Esophagus muscularis mucosa (tissue), 4 donors: Measurements from ENCODE around the gene ACE. TPM values are rescaled to one million over a fixed set of nuclear protein-coding genes. Genes with fewer than 3 reads are reported as not detected.
"Not testable (repeated sequence)": the region's sequence is repeated elsewhere in the genome, so short reads cannot be mapped to it uniquely, and the experiment has no call there.

Source experiments
- DNase-seq: peaks from one replicate; pipeline ENCODE4 v3.0.0-alpha.2; 2017; ENCODE audit errors: extremely low spot score
- H3K27ac ChIP-seq, 4 donors: fragments of 200-600 bp; sonication (generic); replicated peaks in 1 of 4; 1 replicate in 3 of 4; 2 replicates in 1 of 4; pipeline ENCODE4 v1.5.1; 2016 to 2019; ENCODE audit warnings: mild to moderate bottlenecking in 1 of 4
- H3K27me3 ChIP-seq, 4 donors: fragments of 200-600 bp; sonication (generic); one replicate each; pipeline versions ENCODE4 v1.5.1 to v1.6.0; 2016 to 2019
- H3K36me3 ChIP-seq, 4 donors: fragments of 200-600 bp; sonication (generic); one replicate each; pipeline ENCODE4 v1.5.1; 2016 to 2019
- H3K4me1 ChIP-seq, 4 donors: fragments of 200-600 bp; sonication (generic); one replicate each; pipeline ENCODE4 v1.5.1; 2016 to 2019
- H3K4me3 ChIP-seq, 4 donors: fragments of 200-600 bp; sonication (generic); 1 replicate in 2 of 4; 2 replicates in 2 of 4; pipeline ENCODE4 v1.5.1; 2016 to 2019; ENCODE audit warnings: mild to moderate bottlenecking in 4 of 4, moderate library complexity in 1 of 4
- H3K9me3 ChIP-seq, 4 donors: fragments of 200-600 bp; sonication (generic); 1 replicate in 3 of 4; 2 replicates in 1 of 4; pipeline ENCODE4 v1.5.1; 2016 to 2019
- EP300 ChIP-seq: sonication (generic); formaldehyde crosslinking; IDR thresholded peaks from one replicate; pipeline ENCODE4 v1.6.1; 2017; ENCODE audit warnings: antibody characterized with exemption
- POLR2A ChIP-seq: fragments of 450-650 bp; IDR thresholded peaks from one replicate; pipeline ENCODE4 v1.6.1; 2017; ENCODE audit warnings: antibody characterized with exemption, moderate library complexity, mild to moderate bottlenecking, low read depth
- POLR2AphosphoS5 ChIP-seq, 2 donors: sonication (generic); formaldehyde crosslinking; IDR thresholded peaks; one replicate each; pipeline ENCODE4 v1.6.1; 2017; ENCODE audit warnings: antibody characterized with exemption in 2 of 2
- WGBS: methylation state at CpG from one replicate; pipeline ENCODE4 v1.1.5; 2018; 5-methylcytosine and 5-hydroxymethylcytosine counted together
- intact Hi-C: fragments of 100-400 bp; cut with DNase I; formaldehyde crosslinking; loops from one replicate; pipeline ENCODE4 v1.15.1; 2023
- total RNA-seq, 4 donors: library from RNA; depleted of rRNA; stranded (reverse); fragments of >200 nt; gene quantifications; one replicate each; pipeline versions ENCODE4 v1.1.0 to v1.2.1, GENCODE V29; 2016
- TF ChIP-seq, protein P1 (sequence below), 3 experiments: fragments of 200-600 bp in 2 of 3; fragments of 450-650 bp in 1 of 3; sonication (generic) in 2 of 3; IDR thresholded peaks; one replicate each; pipeline ENCODE4 v1.5.1; 2017 to 2019; ENCODE audit warnings: antibody characterized with exemption in 3 of 3, mild to moderate bottlenecking in 2 of 3, moderate library complexity in 1 of 3

The ACE gene
- total RNA-seq, 4 donors from 2014 or later: 2.5 to 9.6 (median 4.9) TPM

DNA sequence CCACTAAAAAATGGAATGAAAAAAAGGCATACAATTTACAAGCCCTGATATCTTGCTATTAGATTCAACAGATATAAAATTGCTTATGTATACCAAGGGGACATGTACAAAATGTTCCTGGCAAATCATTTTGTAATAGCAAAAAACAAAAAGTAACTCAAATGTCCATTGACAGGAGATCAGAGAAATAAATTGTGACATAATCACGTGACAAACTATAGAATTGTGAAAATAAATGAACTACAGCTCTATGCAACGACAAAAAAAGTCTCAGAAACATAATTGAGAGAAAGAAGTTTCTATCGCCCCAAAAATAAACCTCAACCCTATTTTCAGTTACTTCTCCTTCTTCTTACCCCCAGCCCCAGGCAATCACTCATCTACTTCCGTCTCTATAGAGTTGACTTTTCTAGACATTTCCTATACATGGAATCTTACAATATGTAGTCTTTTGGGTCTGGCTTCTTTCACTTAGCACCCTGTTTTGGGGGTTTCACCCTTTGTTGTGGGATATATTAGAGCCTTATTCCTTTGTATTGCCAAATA lies 12.1 kb upstream of the ACE start:
- WGBS: 73% methylated on average over 4 of the region's 4 CpGs
- Histone ChIP-seq H3K36me3 (no peaks in the 10 kb centered on the region), H3K4me3 (no peak overlapping the region), H3K27me3 (peaks cover 0 to 13% (median 0%) of the 10 kb centered on the region in 4 donors), H3K4me1 (peaks cover 0 to 6% (median 2%) of the 10 kb centered on the region in 4 donors), H3K9me3 (no peaks in the 10 kb centered on the region), H3K27ac (no peak overlapping the region)
- intact Hi-C loops: no loop called here
- DNase-seq: no peak
- TF ChIP-seq POLR2AphosphoS5 (IDR thresholded peaks at IDR 0.05): no peak
- no peak for TF ChIP-seq EP300
- no peak for TF ChIP-seq POLR2A
- TF ChIP-seq, protein P1, sequence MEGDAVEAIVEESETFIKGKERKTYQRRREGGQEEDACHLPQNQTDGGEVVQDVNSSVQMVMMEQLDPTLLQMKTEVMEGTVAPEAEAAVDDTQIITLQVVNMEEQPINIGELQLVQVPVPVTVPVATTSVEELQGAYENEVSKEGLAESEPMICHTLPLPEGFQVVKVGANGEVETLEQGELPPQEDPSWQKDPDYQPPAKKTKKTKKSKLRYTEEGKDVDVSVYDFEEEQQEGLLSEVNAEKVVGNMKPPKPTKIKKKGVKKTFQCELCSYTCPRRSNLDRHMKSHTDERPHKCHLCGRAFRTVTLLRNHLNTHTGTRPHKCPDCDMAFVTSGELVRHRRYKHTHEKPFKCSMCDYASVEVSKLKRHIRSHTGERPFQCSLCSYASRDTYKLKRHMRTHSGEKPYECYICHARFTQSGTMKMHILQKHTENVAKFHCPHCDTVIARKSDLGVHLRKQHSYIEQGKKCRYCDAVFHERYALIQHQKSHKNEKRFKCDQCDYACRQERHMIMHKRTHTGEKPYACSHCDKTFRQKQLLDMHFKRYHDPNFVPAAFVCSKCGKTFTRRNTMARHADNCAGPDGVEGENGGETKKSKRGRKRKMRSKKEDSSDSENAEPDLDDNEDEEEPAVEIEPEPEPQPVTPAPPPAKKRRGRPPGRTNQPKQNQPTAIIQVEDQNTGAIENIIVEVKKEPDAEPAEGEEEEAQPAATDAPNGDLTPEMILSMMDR (IDR thresholded peaks at IDR 0.05): no peak

DNA sequence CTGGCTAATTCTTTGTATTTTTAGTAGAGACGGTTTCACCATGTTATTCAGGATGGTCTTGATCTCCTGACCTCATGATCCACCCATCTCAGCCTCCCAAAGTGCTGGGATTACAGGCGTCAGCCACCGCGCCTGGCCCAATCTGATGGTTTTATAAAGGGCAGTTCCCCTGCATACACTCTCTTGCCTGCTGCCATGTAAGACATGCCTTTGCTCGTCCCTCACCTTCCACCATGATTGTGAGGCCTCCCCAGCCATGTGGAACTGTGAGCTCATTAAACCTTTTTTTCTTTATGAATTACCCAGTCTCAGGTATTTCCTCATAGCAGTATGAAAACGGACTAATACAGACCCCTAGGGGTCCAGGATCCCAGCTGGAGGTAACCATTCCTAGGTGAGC lies 8.8 kb upstream of the ACE start:
- DNase-seq, H3K4me3 ChIP-seq: not testable (repeated sequence)

DNA sequence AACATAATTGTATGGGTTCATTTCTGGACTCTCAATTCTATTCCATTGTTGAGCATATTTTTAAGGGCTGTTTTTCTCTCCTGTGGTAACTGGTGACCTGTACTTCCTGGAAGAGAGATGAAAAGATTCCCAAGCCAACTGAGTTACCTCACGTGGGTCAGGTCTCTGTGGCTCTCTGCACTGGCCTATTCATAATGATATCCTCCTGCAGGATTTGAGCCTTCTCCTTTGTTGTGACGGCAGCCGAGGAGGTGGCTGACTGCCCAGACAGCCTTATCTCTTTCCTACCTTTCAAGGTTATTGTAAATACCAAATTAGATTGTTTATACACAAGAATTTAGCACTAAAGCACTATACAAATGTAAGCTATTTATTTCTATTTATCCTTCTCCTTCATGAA lies 2.7 kb upstream of the ACE start:
- intact Hi-C loops: no loop called here
- no peak for TF ChIP-seq EP300
- TF ChIP-seq POLR2AphosphoS5 (IDR thresholded peaks at IDR 0.05): peak in 1 of 2 donors; percentile 28
- TF ChIP-seq POLR2A: no peak
- TF ChIP-seq, protein P1 (IDR thresholded peaks at IDR 0.05): no peak
- 34% methylated on average over 3 of the region's 3 CpGs for WGBS
- no peaks in the 10 kb centered on the region for H3K9me3 ChIP-seq
- H3K4me1 ChIP-seq: peaks cover 30 to 47% (median 40%) of the 10 kb centered on the region in 4 donors
- peaks cover 0 to 38% (median 17%) of the 10 kb centered on the region in 4 donors for H3K27me3 ChIP-seq
- DNase-seq: no peak
- no peak overlapping the region for H3K4me3 ChIP-seq
- H3K27ac ChIP-seq: peak overlapping the region in 1 of 4 donors; percentile 7
- H3K36me3 ChIP-seq: no peaks in the 10 kb centered on the region

More for the DNA sequence above, 8.8 kb upstream of the ACE start:
- peaks cover 0 to 13% (median 0%) of the 10 kb centered on the region in 4 donors for H3K27me3 ChIP-seq
- H3K4me1 ChIP-seq, H3K27ac ChIP-seq, intact Hi-C loops, H3K9me3 ChIP-seq, H3K36me3 ChIP-seq: not testable (repeated sequence)
- 91% methylated on average over 6 of the region's 6 CpGs for WGBS

DNA sequence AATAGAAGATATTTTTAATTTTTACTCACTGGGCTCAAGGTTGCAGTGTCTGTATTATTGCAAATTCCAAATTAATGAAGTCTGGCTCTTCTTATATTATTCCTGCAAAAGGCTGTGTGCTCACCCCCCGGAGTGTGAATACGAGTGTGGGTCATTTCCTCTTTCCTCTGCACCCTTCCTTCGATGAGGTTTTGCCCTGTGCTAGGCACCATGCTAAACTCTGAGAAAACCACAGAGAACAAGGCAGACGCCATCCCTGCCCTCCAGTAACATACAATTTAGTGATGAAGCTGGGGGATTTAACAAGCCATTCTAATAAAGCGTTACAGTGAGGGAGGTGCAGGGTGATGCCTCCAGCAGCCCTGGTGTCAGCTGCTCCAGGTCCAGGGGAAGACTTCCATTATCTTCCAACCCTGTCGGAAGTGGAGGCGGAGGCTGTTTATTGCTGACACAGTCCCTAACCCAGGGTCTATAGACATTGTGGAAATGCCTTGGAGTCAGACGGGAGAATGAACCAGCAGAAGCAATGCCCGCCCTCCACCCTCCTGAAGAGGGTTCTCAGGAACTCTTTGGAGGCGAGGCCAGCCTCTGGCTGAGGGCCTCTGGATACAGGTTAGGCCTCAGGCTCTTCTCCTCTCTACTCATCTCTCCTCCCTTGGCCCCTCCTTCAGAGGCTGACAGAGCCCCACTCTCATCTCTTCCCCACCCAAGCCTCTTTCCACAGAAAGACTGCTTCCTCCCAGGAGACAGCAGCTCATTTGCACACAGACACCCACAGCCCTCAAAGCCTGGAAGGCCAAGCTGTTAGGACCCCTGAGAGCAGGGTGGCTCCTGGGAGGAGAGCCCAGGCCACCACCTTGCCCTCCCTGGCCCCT lies 2.0 kb upstream of the ACE start:
- WGBS: 81% methylated on average over 10 of the region's 10 CpGs
- Histone ChIP-seq H3K27me3 (peaks cover 0 to 45% (median 18%) of the 10 kb centered on the region in 4 donors), H3K27ac (peak overlapping the region in 2 of 4 donors; percentile 27 to 37), H3K4me3 (no peak overlapping the region), H3K36me3 (no peaks in the 10 kb centered on the region), H3K4me1 (peaks cover 33 to 49% (median 43%) of the 10 kb centered on the region in 4 donors), H3K9me3 (no peaks in the 10 kb centered on the region)
- DNase-seq: no peak
- TF ChIP-seq, protein P1 (IDR thresholded peaks at IDR 0.05): no peak
- TF ChIP-seq POLR2A (no peak), POLR2AphosphoS5 (IDR thresholded peaks at IDR 0.05) (no peak), EP300 (no peak)
- intact Hi-C loops: loop anchor here (5.0 kb wide), 1 partner anchor 38 kb away; no protein-coding TSS in a partner anchor
